SK-N-SH treated with all-trans-retinoic acid at 6 μM for 48 hours (cell line): ENCODE measurements around the gene USP5.

Experiments
- BACH2 ChIP-seq: fragments of 250-450 bp; sonication (Bioruptor Pico); IDR thresholded peaks from 2 replicates; pipeline ENCODE4 v1.9.0; 2021; ENCODE audit warnings: mild to moderate bottlenecking, borderline replicate concordance
- CSDC2 ChIP-seq: fragments of 250-450 bp; sonication (Bioruptor Pico); IDR thresholded peaks from 2 replicates; pipeline ENCODE4 v1.5.0; 2020; ENCODE audit warnings: mild to moderate bottlenecking, moderate library complexity
- CSRNP3 ChIP-seq: fragments of 250-450 bp; sonication (Bioruptor Pico); IDR thresholded peaks from 2 replicates; pipeline ENCODE4 v1.5.1; 2021; ENCODE audit warnings: mild to moderate bottlenecking, moderate library complexity
- ESRRG ChIP-seq: fragments of 250-450 bp; sonication (Bioruptor Pico); IDR thresholded peaks from 2 replicates; pipeline ENCODE4 v1.6.1; 2021; ENCODE audit warnings: mild to moderate bottlenecking
- ISL1 ChIP-seq: fragments of 250-450 bp; sonication (Bioruptor Pico); IDR thresholded peaks from 2 replicates; pipeline ENCODE4 v2.1.2; 2022; ENCODE audit warnings: mild to moderate bottlenecking, moderate library complexity
- PATZ1 ChIP-seq: fragments of 250-450 bp; sonication (Bioruptor Pico); IDR thresholded peaks from 2 replicates; pipeline ENCODE4 v1.8.0; 2020; ENCODE audit warnings: mild to moderate bottlenecking, moderate library complexity, borderline replicate concordance
- PPARA ChIP-seq: fragments of 250-450 bp; sonication (Bioruptor Pico); IDR thresholded peaks from 2 replicates; pipeline ENCODE4 v1.5.0; 2020; ENCODE audit warnings: mild to moderate bottlenecking, borderline replicate concordance
- RARB ChIP-seq: fragments of 250-450 bp; sonication (Bioruptor Pico); IDR thresholded peaks from 2 replicates; pipeline ENCODE4 v1.8.0; 2021; ENCODE audit warnings: mild to moderate bottlenecking, moderate library complexity
- TOX ChIP-seq: fragments of 250-450 bp; sonication (Bioruptor Pico); IDR thresholded peaks from 2 replicates; pipeline ENCODE4 v1.8.0; 2021; ENCODE audit warnings: mild to moderate bottlenecking, moderate library complexity, borderline replicate concordance
- ZC3H10 ChIP-seq: fragments of 250-450 bp; sonication (Bioruptor Pico); IDR thresholded peaks from 2 replicates; pipeline ENCODE4 v1.5.1; 2021; ENCODE audit warnings: mild to moderate bottlenecking, moderate library complexity
- ZFP3 ChIP-seq: fragments of 250-450 bp; sonication (Bioruptor Pico); IDR thresholded peaks from 2 replicates; pipeline ENCODE4 v1.5.0; 2020; ENCODE audit warnings: mild to moderate bottlenecking, moderate library complexity
- ZFP30 ChIP-seq: fragments of 450-650 bp; formaldehyde crosslinking; IDR thresholded peaks from 2 replicates; pipeline ENCODE4 v1.5.0; 2022; ENCODE audit warnings: mild to moderate bottlenecking, moderate library complexity
- ZNF565 ChIP-seq: fragments of 450-650 bp; formaldehyde crosslinking; conservative IDR thresholded peaks from 2 replicates; pipeline ENCODE4 v1.5.0; 2020; ENCODE audit warnings: low read depth, mild to moderate bottlenecking, moderate library complexity
- ZNF70 ChIP-seq: fragments of 450-650 bp; formaldehyde crosslinking; IDR thresholded peaks from 2 replicates; pipeline ENCODE4 v1.5.0; 2020; ENCODE audit warnings: mild to moderate bottlenecking, moderate library complexity

- TF ChIP-seq CSRNP3 (CRISPR knock-in tag) (no peak), BACH2 (no peak), ZNF70 (no peak), ZNF565 (CRISPR knock-in tag) (no peak), RARB (CRISPR knock-in tag) (no peak), ZFP30 (CRISPR knock-in tag) (no peak), PATZ1 (no peak), ISL1 (no peak), ZC3H10 (no peak), CSDC2 (CRISPR knock-in tag) (no peak), PPARA (CRISPR knock-in tag) (no peak), ESRRG (CRISPR knock-in tag) (no peak), TOX (CRISPR knock-in tag) (no peak), ZFP3 (CRISPR knock-in tag) (no peak)
Measured at GRCh38 chr12:6904280-6905276, 52.6 kb downstream of the USP5 start, which contains the start of gene LRRC23.
